HG02981 (cell line): ENCODE data around the gene PSMA4.
A peak's percentile ranks its signal among the peaks of the same experiment; 100 is the strongest.
"Not testable (repeated sequence)": the region's sequence is repeated elsewhere in the genome, so short reads cannot be mapped to it uniquely, and the experiment has no call there.

Source experiments
- ATAC-seq: cut with Tn5 transposase; IDR thresholded peaks from one replicate; pipeline ENCODE4 v1.9.1; 2021; ENCODE audit warnings: mild to moderate bottlenecking, moderate library complexity; ENCODE audit not compliant: unreplicated experiment

The PSMA4 gene

DNA sequence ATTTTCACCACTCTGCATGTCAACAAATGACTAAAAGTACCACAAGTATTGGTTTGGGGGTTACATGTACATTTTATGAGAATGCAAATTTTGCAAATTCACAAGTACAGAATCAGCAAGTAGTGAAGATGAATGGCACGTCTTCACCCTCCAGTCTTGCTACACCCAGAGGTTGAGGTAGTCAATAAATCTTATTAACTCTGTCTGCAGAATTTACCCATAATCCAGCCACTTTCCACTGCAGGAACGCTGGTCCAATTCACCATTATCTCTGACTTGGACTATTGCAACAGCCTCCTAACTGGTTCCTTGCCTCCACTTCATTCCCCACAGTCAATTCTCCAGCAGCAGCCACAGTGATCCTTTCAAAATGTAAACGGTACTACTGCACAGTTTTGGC, 10.6 kb downstream of the PSMA4 start:
- ATAC-seq: no peak

DNA sequence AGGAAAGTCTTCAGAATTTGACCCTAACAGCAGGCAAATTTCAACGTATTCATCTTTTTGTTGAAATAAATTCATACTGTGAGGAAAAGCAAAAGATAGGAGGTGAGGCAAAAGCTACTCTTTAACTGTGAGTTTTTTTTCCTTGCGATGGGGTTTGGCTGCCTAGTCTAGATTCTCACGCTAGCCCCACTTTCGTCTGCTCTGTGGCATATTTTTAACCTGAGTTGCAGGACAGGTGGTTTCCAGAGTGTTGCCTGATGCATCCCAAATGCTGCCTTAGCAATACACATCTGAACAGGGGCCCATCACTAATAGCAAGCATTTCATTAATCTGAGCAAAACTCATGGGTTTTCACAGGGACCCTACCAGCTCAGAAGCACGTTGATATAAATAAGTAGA, 11.7 kb downstream of the PSMA4 start:
- no peak for ATAC-seq

DNA sequence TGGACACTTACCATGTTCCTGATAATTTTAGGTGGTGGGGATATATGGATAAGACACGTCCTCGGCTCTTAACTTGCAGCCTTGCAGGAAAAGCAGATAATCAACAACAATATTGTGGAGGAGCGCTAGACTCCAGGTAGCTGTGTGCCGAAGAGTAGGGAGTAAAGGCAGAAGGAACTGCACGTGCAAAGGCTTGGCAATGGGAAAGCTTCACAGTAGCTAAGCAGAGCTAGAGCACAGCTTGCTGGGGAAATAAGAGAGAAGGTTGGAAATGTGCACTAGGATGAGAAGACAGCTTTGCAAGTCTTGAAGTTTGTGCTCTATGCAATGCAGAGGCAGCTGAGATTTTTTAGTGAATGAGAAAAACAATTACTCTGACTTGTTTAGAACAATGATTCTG, 12.4 kb downstream of the PSMA4 start:
- ATAC-seq: no peak

DNA sequence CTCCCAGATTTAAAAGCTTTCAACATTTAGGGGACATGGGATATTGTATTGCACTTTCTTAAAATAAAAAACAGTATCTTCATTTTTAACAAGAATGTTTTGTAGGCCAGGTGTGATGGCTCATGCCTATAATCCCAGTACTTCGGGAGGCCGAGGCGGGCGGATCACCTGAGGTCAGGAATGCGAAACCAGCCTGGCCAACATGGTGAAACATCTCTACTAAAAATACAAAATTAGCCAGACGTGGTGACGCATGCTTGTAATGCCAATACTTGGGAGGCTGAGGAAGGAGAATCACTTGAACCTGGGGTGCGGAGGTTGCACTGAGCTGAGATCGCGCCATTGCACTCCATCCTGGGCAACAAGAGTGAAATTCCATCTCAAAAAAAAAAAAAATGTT, 20.0 kb downstream of the PSMA4 start:
- not testable (repeated sequence) for ATAC-seq

DNA sequence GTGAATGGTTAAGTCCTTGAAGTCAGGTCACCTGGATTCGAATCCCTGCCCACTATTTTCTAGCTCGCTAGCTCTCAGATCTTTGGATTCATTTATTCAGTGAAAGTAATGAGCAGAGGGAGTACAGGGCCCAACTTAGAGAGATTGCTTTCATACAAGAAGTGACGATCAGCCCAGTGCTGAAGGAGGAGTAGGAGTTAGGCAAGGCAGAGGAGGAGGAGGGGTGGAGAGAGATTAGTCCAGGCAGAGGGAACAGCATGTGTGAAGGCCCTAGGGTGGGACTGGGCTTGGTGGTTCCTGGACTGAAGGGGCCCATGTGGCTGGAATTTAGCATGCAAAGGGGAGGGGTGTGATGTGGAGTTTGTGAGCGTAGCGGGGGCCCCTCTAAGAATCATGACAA, 21.2 kb downstream of the PSMA4 start:
- ATAC-seq: no peak

DNA sequence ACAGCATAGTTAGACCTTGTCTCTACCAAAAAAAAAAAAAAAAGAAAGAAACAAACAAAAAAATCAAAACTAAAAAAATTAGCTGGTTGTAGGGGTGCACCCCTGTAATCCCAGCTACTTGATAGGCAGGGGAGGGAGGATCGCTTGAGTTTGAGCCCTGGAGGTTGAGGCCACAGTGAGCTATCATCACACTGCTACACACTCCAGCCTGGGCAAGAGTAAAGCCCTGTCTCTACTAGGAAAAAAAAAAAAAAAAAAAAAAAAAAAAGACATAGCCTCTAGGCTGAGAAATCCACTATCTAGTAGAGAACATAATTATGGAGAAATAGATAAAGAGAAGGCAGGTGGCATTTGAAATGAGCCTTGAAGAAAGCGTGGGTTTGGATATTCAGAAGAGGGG, 22.8 kb downstream of the PSMA4 start:
- no peak for ATAC-seq

DNA sequence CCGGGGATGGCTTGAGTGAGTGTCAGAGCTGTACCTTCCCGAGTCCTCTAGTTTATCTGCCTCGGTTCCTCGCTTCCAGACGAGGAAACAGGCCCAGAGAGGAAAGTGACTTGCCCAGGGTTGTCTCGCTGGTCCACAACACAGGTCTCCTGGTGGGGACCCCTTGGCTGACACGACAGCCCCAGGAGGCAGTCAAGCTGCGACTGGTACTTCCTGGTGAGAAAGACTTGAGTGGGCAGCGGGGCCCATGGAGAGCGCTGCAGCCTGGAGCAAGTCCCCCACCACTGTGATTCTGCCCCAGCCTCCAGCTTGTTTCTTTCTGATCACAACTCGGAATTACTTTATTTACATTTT, 24.5 kb downstream of the PSMA4 start:
- peak; percentile 7 for ATAC-seq

DNA sequence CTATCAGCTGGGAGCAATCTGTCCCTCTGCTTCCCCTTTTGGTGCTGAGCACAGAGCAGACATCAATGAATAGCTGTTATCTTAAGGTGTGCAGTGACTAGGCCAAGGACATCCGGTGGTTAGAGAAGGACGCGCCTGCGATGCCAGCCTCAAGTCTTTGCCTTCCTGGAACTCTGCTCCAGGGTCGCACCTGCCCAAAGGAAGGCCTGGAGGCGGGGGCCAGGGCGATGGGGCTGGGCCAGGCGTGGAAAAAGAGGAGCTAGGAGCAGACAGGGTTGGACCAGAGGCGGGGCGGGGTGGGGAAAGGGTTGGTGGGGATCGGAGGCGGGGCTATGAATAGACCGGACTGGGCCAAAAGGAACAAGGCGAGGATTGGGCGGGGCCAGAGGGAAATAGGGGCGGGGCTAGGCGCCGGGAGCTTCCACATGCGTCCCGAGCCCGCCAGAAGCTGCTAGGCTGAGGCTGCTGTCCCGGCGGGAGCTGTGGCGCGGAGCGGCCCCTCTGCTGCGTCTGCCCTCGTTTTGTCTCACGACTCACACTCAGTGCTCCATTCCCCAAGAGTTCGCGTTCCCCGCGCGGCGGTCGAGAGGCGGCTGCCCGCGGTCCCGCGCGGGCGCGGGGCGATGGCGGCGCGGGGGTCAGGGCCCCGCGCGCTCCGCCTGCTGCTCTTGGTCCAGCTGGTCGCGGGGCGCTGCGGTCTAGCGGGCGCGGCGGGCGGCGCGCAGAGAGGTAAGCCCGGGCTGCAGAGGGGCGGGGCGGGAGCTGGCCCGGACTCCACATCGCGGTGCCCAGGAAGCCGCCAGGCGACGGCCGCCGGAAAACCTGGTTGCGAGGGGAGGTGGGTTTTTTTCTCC, 25.1 kb downstream of the PSMA4 start, which contains the start of gene CHRNA5:
CHRNA5 (plus strand) TSS at position 424 of the 854 bp plus-strand sequence; CDS start at position 624, 200 bp downstream.
- ATAC-seq: peak; percentile 81

DNA sequence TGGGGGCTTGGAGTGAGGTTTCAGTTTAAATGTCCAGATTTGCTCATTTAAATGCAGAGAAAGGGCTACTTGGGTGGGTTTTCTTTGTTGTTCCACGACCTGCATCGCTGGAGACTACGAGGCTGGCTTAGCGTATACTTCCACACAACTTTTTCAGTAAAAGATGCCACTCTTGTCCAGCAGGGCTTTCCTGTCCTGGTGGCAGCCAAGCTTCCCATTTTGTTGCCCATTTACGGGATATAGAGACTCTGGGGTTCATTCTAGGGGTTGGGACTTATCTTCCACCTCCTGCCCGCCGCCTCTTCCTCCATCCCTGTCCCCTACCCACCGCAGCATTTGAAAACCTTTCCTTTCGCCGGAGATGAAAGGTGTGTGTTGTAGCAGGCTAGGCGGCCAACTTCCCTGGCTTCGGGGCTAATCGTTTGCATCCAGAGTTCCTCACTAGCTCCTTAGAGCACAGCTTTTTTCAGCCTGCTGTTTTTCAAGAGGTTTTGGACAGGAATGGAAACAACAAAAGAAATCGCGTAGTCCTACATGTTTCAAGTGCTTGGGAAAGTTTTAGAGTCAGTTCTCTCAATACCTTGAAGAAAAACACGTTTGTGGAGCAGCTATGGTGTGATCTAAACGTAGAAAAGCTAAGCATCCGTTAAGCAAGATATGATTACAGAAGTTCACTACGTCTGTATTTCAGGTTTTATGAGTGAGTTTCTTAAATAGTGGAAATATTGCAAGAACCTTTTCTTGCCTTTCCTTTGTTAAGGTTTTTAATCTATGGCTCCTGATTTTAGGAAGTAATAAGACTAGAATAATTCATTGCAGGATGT, 25.9 kb downstream of the PSMA4 start:
- peak; percentile 16 for ATAC-seq

DNA sequence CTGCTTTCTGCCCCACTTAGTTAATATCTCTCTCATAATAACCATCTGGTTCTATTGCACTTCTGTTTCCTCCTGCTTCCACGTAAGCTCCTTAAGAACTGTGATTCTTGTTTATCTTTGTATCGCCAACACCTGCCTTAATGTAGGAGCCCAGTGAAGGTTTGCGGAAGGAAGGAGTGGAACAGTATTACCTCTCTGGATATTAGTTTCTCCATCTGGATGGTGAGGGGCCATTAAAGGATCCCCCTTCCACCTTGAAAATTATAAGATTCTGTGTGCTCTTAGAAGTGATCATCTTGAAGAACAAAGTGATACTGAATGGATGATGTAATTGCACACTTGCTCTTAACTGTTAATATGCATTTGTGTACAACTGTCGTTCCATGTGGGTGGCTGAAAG, 27.3 kb downstream of the PSMA4 start:
- no peak for ATAC-seq

DNA sequence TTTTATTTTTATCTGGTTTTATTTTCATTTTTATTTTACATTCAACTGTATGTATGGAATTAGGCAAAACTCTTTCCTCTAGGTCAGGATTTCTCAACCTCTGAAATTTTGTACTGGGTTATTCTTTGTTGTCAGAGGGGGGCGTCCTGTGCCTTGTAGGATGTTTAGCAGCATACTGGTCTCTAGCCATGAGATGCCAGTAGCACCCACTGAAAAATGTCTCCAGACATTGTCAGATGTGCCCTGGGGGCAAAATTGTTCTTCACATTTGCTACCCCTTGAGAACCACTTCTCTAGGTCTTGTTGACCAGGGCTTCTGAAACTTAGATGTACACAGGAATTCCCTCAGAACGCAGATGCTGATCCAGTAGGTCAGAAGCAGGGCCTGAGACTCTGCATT, 30.5 kb downstream of the PSMA4 start:
- ATAC-seq: no peak

DNA sequence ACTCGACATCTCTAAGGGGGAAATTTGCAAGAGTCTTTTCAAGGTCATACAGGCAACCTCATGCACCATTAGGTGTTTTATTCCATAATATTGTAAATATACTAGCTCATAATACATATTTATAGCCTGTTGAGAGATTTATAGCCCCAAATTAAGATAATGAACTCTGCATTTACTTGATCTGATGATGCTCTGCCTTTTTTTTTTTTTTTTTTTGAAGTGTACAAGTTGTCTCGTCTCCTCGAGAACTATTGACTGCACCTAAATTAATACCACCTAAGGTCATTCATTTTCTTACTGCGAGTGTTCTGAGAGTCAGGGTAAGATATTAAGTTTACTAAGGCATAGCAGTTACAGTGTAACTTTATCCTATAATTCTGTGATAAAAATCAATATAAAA, 31.1 kb downstream of the PSMA4 start:
- no peak for ATAC-seq

DNA sequence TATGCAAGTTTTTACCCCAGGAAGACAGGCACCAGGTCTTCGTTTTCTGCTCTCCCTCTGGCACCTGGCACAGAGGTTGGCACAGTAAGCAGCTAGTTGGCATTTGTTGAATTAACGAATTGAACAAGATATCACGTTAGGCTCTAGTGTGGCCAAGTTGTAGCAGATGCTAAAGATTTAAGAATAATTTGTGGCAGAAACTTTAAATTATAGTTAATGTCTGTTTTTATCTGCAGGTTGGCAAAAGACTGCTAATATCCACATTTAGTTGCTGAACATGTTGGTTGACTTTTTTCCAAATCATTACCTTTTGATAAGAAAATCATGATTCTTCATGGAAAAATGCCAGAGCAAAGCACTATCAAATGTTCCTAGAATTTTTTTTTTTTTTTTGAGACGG, 33.2 kb downstream of the PSMA4 start:
- ATAC-seq: no peak

DNA sequence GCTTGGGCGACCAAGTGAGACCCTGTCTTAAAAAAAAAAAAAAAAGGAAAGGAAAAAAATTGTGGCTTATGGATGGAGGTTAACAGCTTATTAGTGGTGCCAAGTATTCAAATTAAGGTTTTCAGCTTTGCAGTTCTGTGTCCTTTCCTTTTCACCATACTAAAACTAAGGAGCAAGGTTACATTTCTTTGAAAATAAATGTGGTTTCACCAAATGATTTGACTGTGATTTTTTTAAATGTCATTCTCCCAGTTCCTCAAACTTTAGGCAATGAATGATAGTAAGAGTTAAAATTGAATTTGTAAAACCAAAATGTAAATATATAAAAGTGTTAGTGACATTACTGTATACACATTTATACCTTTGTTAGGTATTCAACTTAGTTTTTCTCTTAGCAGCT, 34.7 kb downstream of the PSMA4 start:
- ATAC-seq: no peak

DNA sequence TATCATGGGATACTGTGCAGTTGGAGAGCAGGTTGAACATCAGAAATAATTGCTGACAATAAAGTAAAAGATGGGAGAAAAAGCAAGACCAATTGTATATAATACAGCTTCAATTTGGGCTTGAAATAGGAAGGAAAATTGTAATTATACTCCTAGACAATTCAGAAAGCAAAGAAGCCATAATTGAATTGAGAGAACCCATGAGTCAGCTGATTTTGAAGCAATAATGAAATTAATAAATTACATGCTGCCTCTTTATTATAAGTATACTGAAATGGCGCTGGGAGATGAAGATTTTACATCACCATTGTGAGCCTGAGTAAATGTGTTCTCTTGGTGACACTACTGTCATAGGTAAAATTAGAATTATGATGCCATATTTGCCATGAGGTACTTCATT, 57.3 kb downstream of the PSMA4 start:
- no peak for ATAC-seq

DNA sequence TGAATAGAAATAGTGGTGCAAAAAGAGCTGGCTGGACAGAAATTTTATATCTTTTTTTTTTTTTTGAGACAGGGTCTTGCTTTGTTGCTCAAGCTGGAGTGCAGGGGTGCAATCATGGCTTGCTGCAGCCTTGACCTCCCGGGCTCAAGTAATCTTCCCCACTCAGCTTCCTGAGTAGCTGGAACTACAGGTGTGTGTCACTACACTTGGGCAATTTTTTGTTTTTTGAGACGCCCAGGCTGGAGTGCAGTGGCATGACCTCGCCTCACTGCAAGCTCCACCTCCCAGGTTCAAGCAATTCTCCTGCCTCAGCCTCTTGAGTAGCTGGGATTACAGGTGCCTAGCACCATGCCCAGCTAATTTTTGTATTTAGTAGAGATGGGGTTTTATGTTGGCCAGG, 58.1 kb downstream of the PSMA4 start:
- no peak for ATAC-seq

DNA sequence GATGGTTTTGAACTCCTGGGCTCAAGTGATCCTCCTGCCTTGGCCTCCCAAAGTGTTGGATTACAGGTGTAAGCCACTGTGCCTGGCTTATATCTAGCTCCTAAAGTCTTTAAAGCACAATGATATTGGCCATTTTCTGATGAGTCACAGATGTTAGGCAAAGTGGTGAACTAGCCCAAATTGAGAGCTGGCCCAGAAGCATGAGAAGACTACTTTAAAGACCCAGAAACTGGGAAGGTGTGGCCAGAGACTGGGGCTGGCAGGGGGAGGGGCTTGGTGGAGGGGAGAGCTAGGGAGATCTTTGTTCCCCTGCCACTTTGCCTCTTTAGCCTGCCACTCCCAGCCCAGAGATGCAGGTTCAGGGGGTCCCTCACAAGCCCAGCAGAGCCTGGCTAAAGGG, 58.9 kb downstream of the PSMA4 start:
- no peak for ATAC-seq
